IMR-90 (cell line): ENCODE results near the gene MAGI3. TPM values are rescaled to one million over a fixed set of nuclear protein-coding genes. Genes with fewer than 3 reads are reported as not detected.

Source experiments
- ATAC-seq: fragments of 200-7000 bp; cut with Tn5 transposase; 2 replicates; pipeline ENCODE4 v1.9.1; 2020; ENCODE audit warnings: low read depth, mild to moderate bottlenecking, moderate library complexity
- BruUV-seq: library from RNA; stranded (reverse); fragments of 400-500 nt; replicated peaks from 2 replicates; lab custom pipeline; 2021; lab: Mats Ljungman, UMichigan
- CTCF ChIA-PET: fragments of 300-600 bp; formaldehyde crosslinking; extraction: SDS; loops from one replicate; lab custom pipeline; 2021; ENCODE audit warnings: antibody characterized with exemption; lab: Yijun Ruan, JAX
- POLR2A ChIA-PET: fragments of 300-600 bp; sonication (Branson Sonifier 250); formaldehyde crosslinking; loops from one replicate; lab custom pipeline; 2022; ENCODE audit warnings: antibody characterized with exemption; ENCODE audit not compliant: unreplicated experiment; lab: Charles Lee
- DNase-seq: peaks from one replicate; pipeline ENCODE4 v3.0.0; 2013
- H2AFZ ChIP-seq: replicated peaks from 2 replicates; pipeline ENCODE3; 2013; ENCODE audit warnings: low read length, mild to moderate bottlenecking; ENCODE audit not compliant: poor library complexity
- H2AK5ac ChIP-seq: 2 replicates; pipeline ENCODE4 v1.6.1; 2013; ENCODE audit warnings: low read depth, low read length, inconsistent platforms
- H2AK9ac ChIP-seq: replicated peaks from 2 replicates; pipeline ENCODE3; 2013; ENCODE audit warnings: mild to moderate bottlenecking, low read depth, low read length, moderate library complexity; ENCODE audit not compliant: poor library complexity
- H2BK120ac ChIP-seq: 2 replicates; pipeline ENCODE4 v1.6.1; 2013; ENCODE audit warnings: low read depth, low read length, inconsistent platforms
- H2BK15ac ChIP-seq: 3 replicates; pipeline ENCODE4 v1.6.1; 2013; ENCODE audit warnings: low read depth, low read length, inconsistent platforms
- H2BK20ac ChIP-seq: 2 replicates; pipeline ENCODE4 v1.6.1; 2013; ENCODE audit warnings: low read depth, mild to moderate bottlenecking, inconsistent platforms, low read length, moderate library complexity
- H2BK5ac ChIP-seq: 2 replicates; pipeline ENCODE4 v1.6.1; 2013; ENCODE audit warnings: mild to moderate bottlenecking, low read depth, low read length, inconsistent platforms; ENCODE audit not compliant: poor library complexity, severe bottlenecking
- H3K14ac ChIP-seq: replicated peaks from 2 replicates; pipeline ENCODE4 v1.6.1; 2013; ENCODE audit warnings: low read depth, low read length, inconsistent platforms
- H3K18ac ChIP-seq: 2 replicates; pipeline ENCODE4 v1.6.1; 2013; ENCODE audit warnings: low read depth, low read length, control low read depth
- H3K23ac ChIP-seq: 2 replicates; pipeline ENCODE4 v1.6.1; 2013; ENCODE audit warnings: low read depth, low read length, inconsistent platforms
- H3K27ac ChIP-seq: 2 replicates; pipeline ENCODE4 v1.5.1; 2013; ENCODE audit warnings: mild to moderate bottlenecking, control low read depth, low read length; ENCODE audit not compliant: insufficient read depth
- H3K27me3 ChIP-seq: 2 replicates; pipeline ENCODE4 v1.6.1; 2013; ENCODE audit warnings: low read length; ENCODE audit not compliant: control insufficient read depth, insufficient read depth
- H3K36me3 ChIP-seq: 2 replicates; pipeline ENCODE4 v1.6.1; 2013; ENCODE audit warnings: low read length, mixed read lengths; ENCODE audit not compliant: control insufficient read depth, insufficient read depth
- H3K4ac ChIP-seq: 2 replicates; pipeline ENCODE4 v1.6.1; 2013; ENCODE audit warnings: low read depth, low read length, inconsistent platforms
- H3K4me1 ChIP-seq: 2 replicates; pipeline ENCODE4 v1.6.1; 2013; ENCODE audit warnings: low read length, mixed read lengths; ENCODE audit not compliant: control insufficient read depth, insufficient read depth
- H3K4me2 ChIP-seq: 2 replicates; pipeline ENCODE4 v1.6.1; 2013; ENCODE audit warnings: low read depth, mild to moderate bottlenecking, control low read depth, low read length, moderate library complexity
- H3K4me3 ChIP-seq: 2 replicates; pipeline ENCODE4 v1.5.1; 2013; ENCODE audit warnings: low read depth, mild to moderate bottlenecking, control low read depth, low read length, moderate library complexity; ENCODE audit not compliant: insufficient read depth
- H3K56ac ChIP-seq: 2 replicates; pipeline ENCODE4 v1.6.1; 2013; ENCODE audit warnings: low read length, inconsistent platforms; ENCODE audit not compliant: insufficient read depth; ENCODE audit errors: extremely low read depth
- H3K79me1 ChIP-seq, 2 experiments: 2 replicates each; pipeline ENCODE4 v1.6.1; 2013; ENCODE audit warnings: low read length in 2 of 2, inconsistent platforms in 1 of 2, low read depth in 1 of 2
- H3K9ac ChIP-seq: 2 replicates; pipeline ENCODE4 v1.6.1; 2013; ENCODE audit warnings: low read depth, low read length, control low read depth
- H3K9me1 ChIP-seq: 2 replicates; pipeline ENCODE4 v1.6.1; 2013; ENCODE audit warnings: low read length, inconsistent platforms; ENCODE audit not compliant: insufficient read depth
- H3K9me3 ChIP-seq: 2 replicates; pipeline ENCODE4 v1.6.1; 2013; ENCODE audit warnings: low read length; ENCODE audit not compliant: control insufficient read depth, insufficient read depth
- H4K20me1 ChIP-seq: 2 replicates; pipeline ENCODE4 v1.6.1; 2013; ENCODE audit warnings: low read length, inconsistent platforms; ENCODE audit not compliant: insufficient read depth
- H4K5ac ChIP-seq: 2 replicates; pipeline ENCODE4 v1.6.1; 2013; ENCODE audit warnings: mild to moderate bottlenecking, low read depth, low read length, control low read depth
- H4K8ac ChIP-seq, 2 experiments: 2 replicates each; pipeline ENCODE4 v1.6.1; 2013; ENCODE audit warnings: low read depth in 2 of 2, low read length in 2 of 2, control low read depth in 1 of 2, inconsistent platforms in 1 of 2
- H4K91ac ChIP-seq: 2 replicates; pipeline ENCODE4 v1.6.1; 2013; ENCODE audit warnings: low read depth, low read length, inconsistent platforms; ENCODE audit not compliant: insufficient read depth
- FOS ChIP-seq: fragments of 150-350 bp; IDR thresholded peaks from 2 replicates; pipeline ENCODE4 v1.6.1; 2016; ENCODE audit warnings: low read depth, low read length
- MAFK ChIP-seq: IDR thresholded peaks from 2 replicates; pipeline ENCODE4 v1.6.1; 2012; ENCODE audit warnings: low read depth, low read length, improper control_type of control experiment
- WGBS, 2 experiments: methylation state at CpG; one replicate each; pipeline versions ENCODE4 v1.1.5 to v1.1.7; 2013; ENCODE audit warnings: missing lambda C conversion rate in 2 of 2; ENCODE audit not compliant: insufficient read length in 1 of 2; ENCODE audit errors: extremely low coverage in 2 of 2; 5-methylcytosine and 5-hydroxymethylcytosine counted together
- dilution Hi-C: fragments of 300-500 bp; cut with HindIII; formaldehyde crosslinking; loops from one replicate; pipeline ENCODE4 v1.14.3; 2018; ENCODE audit warnings: low sequenced_read_pairs; ENCODE audit not compliant: unreplicated experiment
- in situ Hi-C: fragments of 300-500 bp; cut with MboI; formaldehyde crosslinking; loops from 3 replicates; pipeline ENCODE4 v1.14.3; 2019; ENCODE audit warnings: low sequenced_read_pairs, inconsistent platforms, mixed read lengths
- intact Hi-C: fragments of 100-400 bp; cut with micrococcal nuclease; formaldehyde crosslinking; loops from 2 replicates; pipeline ENCODE4 v1.10.0; 2022
- polyA plus RNA-seq, 3 experiments: library from polyadenylated mRNA; depleted of rRNA; stranded (reverse); fragments of >200 nt; gene quantifications; 2 replicates each; pipeline ENCODE4 v1.2.3, GENCODE V29; 2012; ENCODE audit warnings: low replicate concordance in 1 of 3
- total RNA-seq: library from RNA; depleted of rRNA; stranded (reverse); fragments of >200 nt; gene quantifications from 2 replicates; pipeline ENCODE4 v1.2.3, GENCODE V29; 2012

The MAGI3 gene
- total and polyA plus RNA-seq, 2 of the 4 experiments (the other 2 are of a cell fraction): 2.5 to 8.8 TPM

DNA sequence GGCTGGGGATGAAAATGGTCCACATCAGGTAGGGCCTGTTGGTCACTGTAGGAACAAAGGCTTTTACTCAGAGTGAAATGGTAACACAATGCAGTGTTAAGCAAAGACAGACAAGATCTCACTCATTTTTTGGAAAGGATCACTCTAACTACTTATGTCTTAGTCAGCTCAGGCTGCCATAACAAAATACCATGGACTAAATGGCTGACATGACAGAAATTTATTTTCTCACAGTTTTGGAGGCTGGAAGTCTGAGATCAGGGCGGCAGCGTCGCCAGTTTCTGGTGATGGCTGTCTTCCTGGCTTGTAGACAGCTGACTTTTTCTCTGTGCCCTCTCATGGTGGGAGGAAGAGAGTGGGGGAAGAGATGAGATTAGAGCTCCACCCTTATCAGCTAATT lies 10.2 kb upstream of the MAGI3 start:
- Histone ChIP-seq H2BK5ac (no peak overlapping the region), H4K20me1 (no peaks in the 10 kb centered on the region), H3K14ac (no peak overlapping the region), H3K9ac (no peak overlapping the region), H3K27ac (no peak overlapping the region), H2BK20ac (no peak overlapping the region), H2BK15ac (no peak overlapping the region), H2AK9ac (no peak overlapping the region), H2BK120ac (no peak overlapping the region), H2AK5ac (no peak overlapping the region), H3K36me3 (no peaks in the 10 kb centered on the region), H4K91ac (no peak overlapping the region), H3K27me3 (no peaks in the 10 kb centered on the region; the same call in 1 of the 2 replicates), H4K8ac (no peak overlapping the region), H4K5ac (no peak overlapping the region), H3K9me1 (no peaks in the 10 kb centered on the region), H3K23ac (no peak overlapping the region), H3K79me1 (no peaks in the 10 kb centered on the region), H2AFZ (peak overlapping the region; percentile 52), H3K4ac (no peak overlapping the region), H3K4me1 (no peaks in the 10 kb centered on the region), H3K9me3 (no peaks in the 10 kb centered on the region), H3K4me3 (no peak overlapping the region), H3K4me2 (no peak overlapping the region), H3K56ac (no peak overlapping the region), H3K18ac (no peak overlapping the region)
- POLR2A ChIA-PET: no interaction called here
- ATAC-seq: no peak
- in situ Hi-C loops: loop anchor here (10.0 kb wide), 2 partner anchors 55 to 275 kb away; no protein-coding TSS in a partner anchor
- BruUV-seq: no TSS peak
- CTCF ChIA-PET: no interaction called here
- no CpG with 5 or more reads among the region's 3 CpGs for WGBS, 2 experiments
- DNase-seq: no peak
- peak; percentile 79 for TF ChIP-seq MAFK
- no peak for TF ChIP-seq FOS
- dilution Hi-C loops: no loop called here
- intact Hi-C loops: no loop called here
